Activated naive CD8-positive, alpha-beta T cell treated with anti-CD3 and anti-CD28 coated beads, Interleukin-2, amount 50 U/mL, for 24 hours (primary cell): ENCODE measurements around the gene ARID1B.

Experiments
- ATAC-seq: fragments of 150-1000 bp; cut with Tn5 transposase; one replicate; pipeline ENCODE4 v1.10.0; 2021
- DNase-seq: peaks from one replicate; pipeline ENCODE4 v3.0.0; 2021
- H3K27ac Mint-ChIP-seq: one replicate; pipeline ENCODE4 v1.8.0; 2021; ENCODE audit warnings: mild to moderate bottlenecking, mixed read lengths
- H3K27me3 Mint-ChIP-seq: one replicate; pipeline ENCODE4 v1.8.0; 2021; ENCODE audit warnings: mixed read lengths
- H3K36me3 Mint-ChIP-seq: one replicate; pipeline ENCODE4 v1.8.0; 2021; ENCODE audit warnings: low read depth, mixed read lengths
- H3K4me1 Mint-ChIP-seq: one replicate; pipeline ENCODE4 v1.8.0; 2021; ENCODE audit warnings: mixed read lengths
- H3K4me3 Mint-ChIP-seq: one replicate; pipeline ENCODE4 v1.8.0; 2021; ENCODE audit warnings: mild to moderate bottlenecking, moderate library complexity, mixed read lengths
- H3K9me3 Mint-ChIP-seq: one replicate; pipeline ENCODE4 v1.8.0; 2021; ENCODE audit warnings: mixed read lengths

ARID1B gene

DNA sequence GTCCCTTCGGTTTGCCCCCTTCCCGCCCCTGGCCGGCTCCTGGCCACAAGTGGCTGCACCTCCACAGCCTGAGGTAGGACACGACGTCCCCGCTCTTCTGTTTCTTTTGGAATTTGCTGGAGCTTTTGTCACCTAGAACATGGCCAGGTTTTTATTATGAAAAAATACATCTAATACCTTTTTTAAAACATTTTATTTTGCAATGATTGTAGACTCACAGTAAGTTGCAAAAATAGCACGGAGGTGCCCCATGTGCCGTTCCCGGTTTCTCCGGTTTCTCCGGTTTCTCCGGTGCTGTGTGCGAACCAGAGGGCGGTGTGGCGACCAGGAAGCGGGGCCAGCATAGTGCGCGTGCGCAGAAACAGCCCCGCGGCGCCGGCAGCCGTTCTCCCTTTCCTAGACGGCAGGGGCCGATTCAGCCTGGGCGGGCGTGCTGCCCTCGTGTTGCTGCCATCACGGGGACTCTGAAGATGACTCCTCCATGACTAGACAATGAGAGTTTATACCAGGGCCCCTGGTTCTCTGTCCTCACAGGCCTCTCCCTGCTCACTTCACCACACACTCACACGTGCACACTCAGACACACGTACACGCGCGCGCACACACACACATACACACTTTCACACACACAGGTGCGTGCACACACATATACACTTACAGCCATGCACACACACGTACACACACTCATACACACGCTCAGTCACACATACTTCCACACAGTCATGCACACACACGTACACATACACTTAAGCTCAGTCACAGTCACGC is 444.1 kb downstream of the ARID1B start:
- H3K9me3 Mint-ChIP-seq: no peaks in the 10 kb centered on the region
- DNase-seq (peak; percentile 89), ATAC-seq (peak; percentile 85)
- peaks cover 3% of the 10 kb centered on the region for H3K27me3 Mint-ChIP-seq
- peak overlapping the region; percentile 80 for H3K4me3 Mint-ChIP-seq
- H3K36me3 Mint-ChIP-seq: no peaks in the 10 kb centered on the region
- peak overlapping the region; percentile 76 for H3K27ac Mint-ChIP-seq
- H3K4me1 Mint-ChIP-seq: peaks cover 32% of the 10 kb centered on the region

DNA sequence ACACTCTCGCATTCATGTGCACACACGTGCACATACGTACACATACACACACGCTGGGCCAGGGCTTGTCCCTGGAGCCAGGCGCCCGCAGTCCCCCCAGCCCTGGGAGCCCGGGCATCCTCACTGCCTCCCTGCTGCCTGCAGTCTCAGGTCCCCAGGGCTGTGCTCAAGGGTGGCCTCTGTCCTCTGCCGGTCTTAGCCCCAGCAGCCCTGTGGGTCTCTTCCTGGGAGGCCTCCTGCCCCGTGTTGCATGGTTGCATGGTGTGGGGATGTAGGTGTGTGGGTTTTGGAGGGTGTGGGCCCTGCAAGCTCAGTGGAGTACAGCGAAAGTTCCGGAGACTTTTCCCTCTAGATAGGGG is 444.6 kb downstream of the ARID1B start:
- H3K4me3 Mint-ChIP-seq: peak overlapping the region; percentile 80
- ATAC-seq: no peak
- H3K9me3 Mint-ChIP-seq: no peaks in the 10 kb centered on the region
- no peak for DNase-seq
- no peaks in the 10 kb centered on the region for H3K36me3 Mint-ChIP-seq
- H3K27me3 Mint-ChIP-seq: peaks cover 3% of the 10 kb centered on the region
- H3K27ac Mint-ChIP-seq: peak overlapping the region; percentile 76
- H3K4me1 Mint-ChIP-seq: peaks cover 30% of the 10 kb centered on the region

- ATAC-seq: no peak
- H3K27ac Mint-ChIP-seq: no peak overlapping the region
- H3K9me3 Mint-ChIP-seq: no peaks in the 10 kb centered on the region
- DNase-seq: no peak
- no peak overlapping the region for H3K4me3 Mint-ChIP-seq
- H3K36me3 Mint-ChIP-seq: no peaks in the 10 kb centered on the region
- H3K4me1 Mint-ChIP-seq: peaks cover 34% of the 10 kb centered on the region
- H3K27me3 Mint-ChIP-seq: peaks cover 3% of the 10 kb centered on the region
Observed at GRCh38 chr6:157222201-157222981, 445.2 kb downstream of the ARID1B start.

DNA sequence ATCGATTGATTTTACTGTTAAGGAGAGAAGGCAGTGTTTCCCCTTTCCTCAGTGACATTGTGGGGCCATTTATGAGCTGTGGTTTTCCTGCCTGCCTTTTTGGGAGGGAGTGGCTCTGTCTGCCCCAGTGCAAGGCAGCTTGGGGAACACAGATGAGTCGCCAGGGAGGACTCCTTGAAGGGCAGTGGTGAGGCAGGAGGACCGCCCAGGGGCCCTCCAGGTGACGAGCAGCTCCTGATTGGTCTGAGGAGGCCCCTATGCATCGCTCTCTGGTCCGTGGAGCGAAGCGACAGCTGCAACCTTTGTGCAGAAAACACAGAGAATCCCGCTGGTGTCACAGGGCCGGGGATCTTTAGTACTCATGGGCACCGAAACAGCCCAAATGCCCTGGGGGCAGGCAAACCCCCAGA is 445.8 kb downstream of the ARID1B start:
- DNase-seq (no peak), ATAC-seq (no peak)
- Mint-ChIP-seq H3K9me3 (no peaks in the 10 kb centered on the region), H3K36me3 (no peaks in the 10 kb centered on the region), H3K4me3 (no peak overlapping the region), H3K27ac (no peak overlapping the region), H3K27me3 (peaks cover 3% of the 10 kb centered on the region), H3K4me1 (peaks cover 41% of the 10 kb centered on the region)

- Mint-ChIP-seq H3K27ac (no peak overlapping the region), H3K36me3 (no peaks in the 10 kb centered on the region), H3K4me1 (peaks cover 41% of the 10 kb centered on the region), H3K4me3 (no peak overlapping the region), H3K27me3 (peaks cover 3% of the 10 kb centered on the region), H3K9me3 (no peaks in the 10 kb centered on the region)
- DNase-seq (no peak), ATAC-seq (no peak)
Observed at GRCh38 chr6:157223511-157223910, 446.3 kb downstream of the ARID1B start.

GRCh38 chr6:157224178-157224950 is 447.2 kb downstream of the ARID1B start:
- Mint-ChIP-seq H3K27ac (no peak overlapping the region), H3K4me3 (no peak overlapping the region), H3K27me3 (peaks cover 3% of the 10 kb centered on the region), H3K36me3 (no peaks in the 10 kb centered on the region), H3K9me3 (no peaks in the 10 kb centered on the region), H3K4me1 (peaks cover 41% of the 10 kb centered on the region)
- DNase-seq (no peak), ATAC-seq (no peak)

DNA sequence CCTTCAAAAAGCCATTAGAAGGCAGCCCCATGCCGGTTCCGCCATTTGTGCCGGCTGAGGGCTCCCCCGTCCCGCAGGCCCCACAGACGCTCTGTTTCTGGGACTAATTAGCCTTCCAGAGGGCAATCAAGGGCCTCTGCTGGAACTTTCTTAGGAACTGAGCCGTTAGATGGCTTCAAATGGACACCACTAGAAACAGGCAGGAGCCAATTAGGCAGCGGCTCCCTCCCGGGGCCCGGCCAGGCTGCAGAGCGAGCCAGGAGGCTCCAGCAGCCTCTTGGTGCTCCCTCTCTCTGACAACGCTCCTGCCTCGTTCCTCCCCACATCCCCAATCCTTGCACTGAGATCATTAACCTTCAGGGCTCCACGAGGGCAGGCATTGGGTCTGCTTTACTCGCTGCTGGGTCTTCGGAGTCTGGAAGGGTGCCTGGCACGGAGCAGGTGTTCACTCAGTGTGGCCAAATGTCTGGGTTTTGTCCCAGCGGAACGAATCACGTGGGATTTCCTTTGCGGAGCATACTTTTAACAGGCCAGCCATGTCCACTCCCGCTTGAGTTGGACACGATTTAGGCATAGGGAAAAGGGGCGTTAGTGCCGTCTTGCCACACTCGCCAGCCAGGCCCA is 447.9 kb downstream of the ARID1B start:
- Mint-ChIP-seq H3K4me1 (peaks cover 40% of the 10 kb centered on the region), H3K9me3 (no peaks in the 10 kb centered on the region), H3K4me3 (no peak overlapping the region), H3K36me3 (no peaks in the 10 kb centered on the region), H3K27me3 (peaks cover 2% of the 10 kb centered on the region), H3K27ac (no peak overlapping the region)
- no peak for ATAC-seq
- no peak for DNase-seq

- Mint-ChIP-seq H3K4me1 (peaks cover 37% of the 10 kb centered on the region), H3K36me3 (no peaks in the 10 kb centered on the region)
- ATAC-seq: no peak
Observed at GRCh38 chr6:157225575-157225995, 448.4 kb downstream of the ARID1B start.

DNA sequence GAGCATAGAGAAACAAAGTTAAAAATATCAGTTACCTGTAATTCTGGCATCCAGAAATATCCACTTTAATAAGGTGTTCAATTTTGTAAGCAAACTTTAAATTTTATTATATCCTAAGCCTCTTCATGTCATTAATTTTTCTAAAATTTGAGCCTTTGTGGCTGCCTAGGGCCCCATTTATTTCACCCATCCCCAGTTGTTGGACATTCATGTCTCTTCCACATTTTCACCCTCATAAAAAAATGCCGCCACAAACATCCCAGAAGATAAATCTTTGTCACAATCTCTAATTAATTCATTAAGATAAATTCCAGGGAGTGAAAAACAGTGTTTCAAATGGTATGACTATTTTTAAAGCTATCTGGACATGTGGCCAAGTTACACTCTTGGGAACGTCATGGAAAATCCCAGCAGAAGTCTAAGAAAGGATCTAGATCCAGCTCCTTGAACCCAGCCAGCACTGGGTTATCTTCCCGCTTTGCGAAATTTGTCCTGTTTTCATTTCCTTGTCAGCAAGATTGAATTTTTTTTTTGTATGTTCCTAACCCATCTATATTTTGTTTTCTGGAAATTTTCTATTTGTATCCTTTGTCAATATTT is 448.9 kb downstream of the ARID1B start:
- Mint-ChIP-seq H3K27me3 (no peaks in the 10 kb centered on the region), H3K4me3 (no peak overlapping the region), H3K36me3 (no peaks in the 10 kb centered on the region), H3K27ac (no peak overlapping the region), H3K4me1 (peaks cover 32% of the 10 kb centered on the region), H3K9me3 (no peaks in the 10 kb centered on the region)
- DNase-seq (no peak), ATAC-seq (no peak)

More at GRCh38 chr6:157225575-157225995, 448.4 kb downstream of the ARID1B start:
- Mint-ChIP-seq H3K4me3 (no peak overlapping the region), H3K9me3 (no peaks in the 10 kb centered on the region), H3K27me3 (no peaks in the 10 kb centered on the region), H3K27ac (no peak overlapping the region)
- no peak for DNase-seq

GRCh38 chr6:157226761-157227160 is 449.6 kb downstream of the ARID1B start:
- Mint-ChIP-seq H3K4me1 (peaks cover 25% of the 10 kb centered on the region), H3K4me3 (no peak overlapping the region)

GRCh38 chr6:157227202-157228166 is 450.3 kb downstream of the ARID1B start:
- H3K27ac Mint-ChIP-seq: no peak overlapping the region
- peaks cover 7% of the 10 kb centered on the region for H3K27me3 Mint-ChIP-seq
- DNase-seq (no peak), ATAC-seq (no peak)
- H3K9me3 Mint-ChIP-seq: no peaks in the 10 kb centered on the region
- H3K4me3 Mint-ChIP-seq: no peak overlapping the region
- H3K36me3 Mint-ChIP-seq: no peaks in the 10 kb centered on the region
- H3K4me1 Mint-ChIP-seq: peaks cover 23% of the 10 kb centered on the region

More at GRCh38 chr6:157226761-157227160, 449.6 kb downstream of the ARID1B start:
- no peak overlapping the region for H3K27ac Mint-ChIP-seq
- H3K9me3 Mint-ChIP-seq: no peaks in the 10 kb centered on the region
- ATAC-seq (no peak), DNase-seq (no peak)
- no peaks in the 10 kb centered on the region for H3K36me3 Mint-ChIP-seq
- peaks cover 2% of the 10 kb centered on the region for H3K27me3 Mint-ChIP-seq

DNA sequence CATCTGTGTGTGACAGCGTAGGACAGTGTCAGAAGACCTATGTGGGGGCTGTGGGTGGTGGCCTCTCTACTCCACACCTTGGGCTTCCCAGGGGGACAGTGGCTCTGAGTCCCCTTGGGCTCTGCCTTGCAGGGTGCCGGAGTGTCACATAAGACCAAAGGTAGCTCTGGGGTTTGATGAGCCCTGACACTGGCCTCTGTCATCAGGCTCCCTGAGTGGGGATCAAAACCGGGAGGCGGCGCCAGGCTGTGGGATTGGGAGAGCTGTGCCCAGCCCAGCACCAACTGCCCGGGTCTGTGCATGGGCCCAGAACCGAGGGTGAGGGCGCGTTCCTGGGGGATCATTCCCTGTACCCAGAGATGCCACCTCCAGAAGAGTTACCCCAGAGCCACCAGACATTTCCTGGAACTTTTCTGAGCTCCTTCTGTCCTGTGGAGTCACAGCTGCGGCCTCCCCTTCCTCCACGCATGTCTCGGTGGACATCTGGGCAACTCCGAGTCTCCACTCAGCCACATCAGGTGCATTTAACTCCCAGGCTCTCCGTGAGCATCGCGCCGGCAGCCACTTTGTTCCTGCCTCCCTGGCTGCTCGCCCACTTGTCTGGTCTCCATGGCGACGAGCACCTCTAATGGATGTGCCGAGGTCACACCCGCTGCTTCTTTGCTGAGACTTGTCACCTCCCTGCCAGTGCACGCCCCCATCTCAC is 451.4 kb downstream of the ARID1B start:
- Mint-ChIP-seq H3K27me3 (peaks cover 17% of the 10 kb centered on the region), H3K4me1 (peaks cover 14% of the 10 kb centered on the region), H3K36me3 (no peaks in the 10 kb centered on the region), H3K27ac (no peak overlapping the region), H3K4me3 (no peak overlapping the region), H3K9me3 (no peaks in the 10 kb centered on the region)
- ATAC-seq (no peak), DNase-seq (no peak)
